D721Med (cell line): Measurements from ENCODE around the gene GALT.
A peak's percentile ranks its signal among the peaks of the same experiment; 100 is the strongest.

Experiments used
- DNase-seq: peaks from one replicate; pipeline ENCODE4 v3.0.0; 2011; ENCODE audit warnings: low spot score; ENCODE audit not compliant: insufficient read length
- FAIRE-seq: peaks from 2 replicates; lab custom pipeline; 2011; peaks lifted over from hg19 to GRCh38; lab: Jason Lieb, UNC
- TF ChIP-seq, protein P1 (sequence below): IDR thresholded peaks from 2 replicates; pipeline ENCODE4 v1.5.1; 2012; ENCODE audit warnings: mild to moderate bottlenecking, control low read depth; ENCODE audit not compliant: insufficient read depth; ENCODE audit errors: missing control alignments

GALT gene

DNA sequence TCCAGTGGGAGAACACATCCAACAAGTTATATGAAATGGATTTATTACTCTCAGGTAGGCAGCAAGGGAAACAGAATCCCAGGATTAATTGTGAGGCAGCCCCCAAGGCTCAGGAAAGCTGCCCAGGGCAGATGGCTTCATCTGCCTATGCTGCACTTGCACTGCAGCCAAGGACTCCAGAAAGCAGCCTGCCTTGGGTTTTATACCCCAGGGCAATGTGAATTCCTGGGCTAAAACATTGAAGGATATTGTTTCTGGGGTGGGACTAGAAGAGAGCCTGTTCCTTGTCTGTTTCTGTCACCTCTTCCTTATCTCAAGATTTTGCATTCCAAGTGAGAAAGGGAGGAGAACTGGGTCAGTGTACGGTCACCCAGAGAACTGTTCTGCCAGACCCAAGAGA is 24.8 kb downstream of the GALT start:
- DNase-seq (no peak), FAIRE-seq (no peak)
- TF ChIP-seq, protein P1, sequence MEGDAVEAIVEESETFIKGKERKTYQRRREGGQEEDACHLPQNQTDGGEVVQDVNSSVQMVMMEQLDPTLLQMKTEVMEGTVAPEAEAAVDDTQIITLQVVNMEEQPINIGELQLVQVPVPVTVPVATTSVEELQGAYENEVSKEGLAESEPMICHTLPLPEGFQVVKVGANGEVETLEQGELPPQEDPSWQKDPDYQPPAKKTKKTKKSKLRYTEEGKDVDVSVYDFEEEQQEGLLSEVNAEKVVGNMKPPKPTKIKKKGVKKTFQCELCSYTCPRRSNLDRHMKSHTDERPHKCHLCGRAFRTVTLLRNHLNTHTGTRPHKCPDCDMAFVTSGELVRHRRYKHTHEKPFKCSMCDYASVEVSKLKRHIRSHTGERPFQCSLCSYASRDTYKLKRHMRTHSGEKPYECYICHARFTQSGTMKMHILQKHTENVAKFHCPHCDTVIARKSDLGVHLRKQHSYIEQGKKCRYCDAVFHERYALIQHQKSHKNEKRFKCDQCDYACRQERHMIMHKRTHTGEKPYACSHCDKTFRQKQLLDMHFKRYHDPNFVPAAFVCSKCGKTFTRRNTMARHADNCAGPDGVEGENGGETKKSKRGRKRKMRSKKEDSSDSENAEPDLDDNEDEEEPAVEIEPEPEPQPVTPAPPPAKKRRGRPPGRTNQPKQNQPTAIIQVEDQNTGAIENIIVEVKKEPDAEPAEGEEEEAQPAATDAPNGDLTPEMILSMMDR = no peak

DNA sequence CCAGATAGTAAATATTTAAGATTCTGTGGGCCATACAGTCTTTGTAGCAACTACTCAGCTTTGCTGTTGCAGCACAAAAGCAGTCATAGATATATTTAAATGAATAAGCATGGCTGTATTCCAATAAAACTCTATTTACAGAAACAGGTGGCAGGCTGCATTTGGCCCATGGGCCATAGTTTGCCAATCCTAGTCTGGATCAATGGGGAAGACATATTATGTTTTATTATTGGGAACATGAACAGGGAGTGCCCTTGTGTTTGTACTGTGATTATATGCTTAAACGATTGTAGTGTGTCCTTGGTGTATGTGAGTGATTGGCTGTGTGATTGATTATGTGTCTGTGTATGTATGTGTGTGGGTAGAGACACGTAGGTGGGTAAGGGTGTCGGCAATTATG is 28.0 kb downstream of the GALT start:
- TF ChIP-seq, protein P1 = no peak
- DNase-seq (no peak), FAIRE-seq (no peak)

DNA sequence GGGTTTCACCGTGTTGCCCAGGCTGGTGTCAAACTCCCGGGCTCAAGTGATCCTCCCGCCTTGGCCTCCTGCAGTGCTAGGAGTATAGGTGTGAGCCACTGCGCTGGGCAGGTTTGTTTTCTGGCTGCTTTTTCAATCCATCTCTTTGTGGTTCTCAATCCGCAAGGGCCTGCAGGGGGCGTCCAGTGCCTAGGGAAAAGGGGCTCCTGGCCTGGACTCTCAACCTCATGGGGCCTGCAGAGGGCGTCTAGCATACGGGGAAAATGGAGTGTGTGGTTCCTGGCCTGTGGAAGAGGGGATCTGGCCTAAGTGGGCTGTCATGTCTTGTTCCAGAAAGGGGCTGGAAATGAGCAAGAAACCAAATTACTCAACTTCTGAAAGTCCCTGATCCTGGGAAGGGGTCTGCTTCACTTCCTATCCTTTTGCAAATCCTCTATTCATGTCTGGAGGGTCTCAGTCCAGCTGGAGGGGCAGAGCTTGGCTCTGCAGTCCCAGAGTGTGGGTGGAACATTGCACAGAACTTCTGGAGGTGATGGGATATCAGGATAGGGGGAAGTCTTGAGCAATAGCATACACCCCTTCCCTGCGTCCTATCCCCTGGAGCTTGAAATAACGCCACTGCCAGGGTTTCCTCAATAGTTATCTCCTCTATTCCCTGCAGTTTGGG is 28.7 kb downstream of the GALT start:
- DNase-seq = peak; percentile 62
- no peak for FAIRE-seq
- TF ChIP-seq, protein P1 = peak; percentile 91

DNA sequence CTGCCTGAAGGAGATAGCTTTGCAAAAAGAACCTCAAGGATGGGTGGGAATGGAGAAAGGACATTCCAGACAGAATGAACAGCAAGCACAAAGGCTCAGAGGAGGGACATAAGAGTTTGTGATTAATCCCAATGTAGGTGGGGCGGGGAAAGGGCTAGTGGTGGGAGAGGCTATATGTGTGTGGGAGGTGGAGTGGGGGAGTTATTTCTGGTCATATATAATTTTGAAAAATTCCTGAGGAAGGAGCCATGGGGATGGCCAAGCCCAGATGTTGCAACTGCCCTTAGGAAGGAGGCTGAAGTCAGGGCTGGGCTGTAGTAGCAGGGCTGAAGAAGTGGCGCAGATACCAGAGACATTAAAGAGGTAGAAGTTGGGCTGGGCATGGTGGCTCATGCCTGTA is 29.4 kb downstream of the GALT start:
- DNase-seq = no peak
- TF ChIP-seq, protein P1 = no peak

DNA sequence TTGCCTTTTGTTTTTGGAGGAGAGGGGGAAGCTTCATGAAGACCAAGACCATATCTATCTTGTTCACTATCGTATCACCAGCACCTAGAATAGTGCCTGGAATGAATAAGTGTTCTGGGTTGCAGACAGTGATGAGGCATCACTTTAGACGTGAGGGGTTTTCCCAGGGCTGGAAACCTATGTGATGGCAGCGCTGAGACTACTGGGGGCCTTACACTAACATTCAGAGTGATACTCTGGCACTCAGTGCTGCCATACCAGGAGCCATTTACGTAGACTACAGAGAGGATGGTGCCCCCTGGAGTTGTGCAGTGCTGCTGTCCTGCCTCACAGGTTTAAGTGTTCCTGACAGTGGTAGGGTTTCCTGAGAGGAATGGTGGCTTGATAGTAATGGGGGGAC is 37.7 kb downstream of the GALT start:
- DNase-seq (no peak), FAIRE-seq (no peak)
- TF ChIP-seq, protein P1 = no peak

More for the DNA sequence above, 29.4 kb downstream of the GALT start:
- no peak for FAIRE-seq

DNA sequence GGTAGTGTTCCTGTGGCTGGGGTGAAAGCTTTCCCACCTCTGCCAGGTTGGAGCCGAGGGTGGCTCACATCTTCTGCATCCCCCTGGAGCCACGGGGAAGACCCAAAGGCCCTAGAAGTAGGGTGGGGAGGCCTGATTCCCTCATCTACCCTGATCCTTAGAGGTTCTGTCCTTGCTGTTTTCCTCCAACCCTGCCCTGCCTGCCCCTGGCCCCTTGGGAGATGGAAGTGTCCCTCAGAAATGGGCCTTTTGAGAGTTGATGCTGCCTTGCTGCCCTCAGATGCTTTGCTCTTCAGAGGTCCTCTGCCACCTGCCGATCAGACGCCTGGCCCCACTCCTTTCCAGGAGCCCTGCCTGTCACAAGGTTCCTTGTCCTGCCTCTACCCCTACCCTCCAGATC is 38.3 kb downstream of the GALT start:
- TF ChIP-seq, protein P1 = no peak
- DNase-seq = no peak
- no peak for FAIRE-seq

DNA sequence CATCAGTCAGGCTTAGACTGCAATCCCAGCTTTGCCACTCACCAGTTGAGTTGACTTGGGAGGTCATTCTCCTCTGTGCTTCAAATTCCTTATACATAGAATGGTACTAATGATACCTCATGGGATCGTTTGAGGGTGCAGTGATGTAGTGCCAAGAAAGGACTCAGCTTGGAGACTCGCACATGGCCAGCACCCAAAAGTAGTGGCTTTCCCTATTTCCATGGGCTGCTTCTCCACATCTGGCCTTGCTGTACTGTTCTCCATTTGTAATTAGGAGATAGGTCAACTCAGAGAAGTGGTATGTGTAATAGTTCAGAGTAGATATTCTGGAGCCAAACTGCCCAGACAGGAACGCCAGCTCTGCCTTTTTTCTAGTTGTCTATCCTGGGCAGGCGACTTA is 39.1 kb downstream of the GALT start:
- FAIRE-seq (no peak), DNase-seq (no peak)

More for the DNA sequence above, 39.1 kb downstream of the GALT start:
- TF ChIP-seq, protein P1 = no peak
